H1 (cell line): ENCODE measurements around the gene RAD23B. TPM values are rescaled to one million over a fixed set of nuclear protein-coding genes. Genes with fewer than 3 reads are reported as not detected.

Experiments
- CTCF ChIA-PET: fragments of 300-600 bp; sonication (Branson Sonifier 250); formaldehyde crosslinking; loops from one replicate; lab custom pipeline; 2021; ENCODE audit not compliant: partially characterized antibody; lab: Charles Lee
- POLR2A ChIA-PET: fragments of 300-600 bp; sonication (Branson Sonifier 250); formaldehyde crosslinking; loops from one replicate; lab custom pipeline; 2021; ENCODE audit warnings: inconsistent platforms; ENCODE audit not compliant: partially characterized antibody; lab: Charles Lee
- DNase-seq, 2 experiments: peaks; one replicate each; pipeline versions ENCODE4 v3.0.0 to v3.0.0-alpha.2; 2010 to 2022; ENCODE audit warnings: low spot score in 2 of 2, low read depth in 1 of 2, mixed read lengths in 1 of 2
- FAIRE-seq: peaks from 2 replicates; lab custom pipeline; 2011; peaks lifted over from hg19 to GRCh38; lab: Jason Lieb, UNC
- H2AFZ ChIP-seq: 2 replicates; pipeline ENCODE4 v1.8.1; 2012; ENCODE audit warnings: low read length, inconsistent platforms
- H2AK5ac ChIP-seq: 2 replicates; pipeline ENCODE4 v1.6.1; 2013; ENCODE audit warnings: low read depth, low read length
- H2BK120ac ChIP-seq: replicated peaks from 2 replicates; pipeline ENCODE3; 2013; ENCODE audit warnings: low read depth, low read length, inconsistent platforms
- H2BK12ac ChIP-seq: 2 replicates; pipeline ENCODE4 v1.6.1; 2013; ENCODE audit warnings: low read depth, low read length
- H2BK15ac ChIP-seq: 2 replicates; pipeline ENCODE4 v1.6.1; 2013; ENCODE audit warnings: low read length
- H2BK20ac ChIP-seq: 2 replicates; pipeline ENCODE4 v1.6.1; 2013; ENCODE audit warnings: low read length
- H2BK5ac ChIP-seq: 2 replicates; pipeline ENCODE4 v1.6.1; 2013; ENCODE audit warnings: low read depth, low read length
- H3K14ac ChIP-seq: 2 replicates; pipeline ENCODE4 v1.6.1; 2013; ENCODE audit warnings: inconsistent platforms; ENCODE audit not compliant: insufficient read length
- H3K18ac ChIP-seq: 2 replicates; pipeline ENCODE4 v1.6.1; 2013; ENCODE audit warnings: low read length; ENCODE audit errors: extremely low read depth
- H3K23ac ChIP-seq: 2 replicates; pipeline ENCODE4 v1.6.1; 2013; ENCODE audit warnings: inconsistent platforms; ENCODE audit not compliant: insufficient read length
- H3K23me2 ChIP-seq: 2 replicates; pipeline ENCODE4 v1.6.1; 2013; ENCODE audit warnings: low read depth, low read length
- H3K27ac ChIP-seq: 2 replicates; pipeline ENCODE4 v1.6.1; 2011; ENCODE audit warnings: low read depth, low read length, inconsistent platforms
- H3K27me3 ChIP-seq, 4 experiments: replicated peaks in 1 of 4; 1 replicate in 1 of 4; 2 replicates in 3 of 4; pipeline versions ENCODE4 v1.6.1 to v1.8.1; 2011 to 2013; ENCODE audit warnings: low read length in 3 of 4, mild to moderate bottlenecking in 3 of 4, inconsistent platforms in 2 of 4, mixed read lengths in 2 of 4, moderate library complexity in 1 of 4; ENCODE audit not compliant: control insufficient read depth in 3 of 4, insufficient read depth in 3 of 4; ENCODE audit errors: extremely low read depth in 1 of 4
- H3K36me3 ChIP-seq, 4 experiments: 2 replicates each; pipeline versions ENCODE4 v1.6.1 to v1.8.1; 2011 to 2013; ENCODE audit warnings: mild to moderate bottlenecking in 4 of 4, low read length in 3 of 4, moderate library complexity in 2 of 4, control low read depth in 1 of 4, inconsistent platforms in 1 of 4; ENCODE audit not compliant: insufficient read depth in 4 of 4, control insufficient read depth in 2 of 4
- H3K4ac ChIP-seq: replicated peaks from 2 replicates; pipeline ENCODE3; 2013; ENCODE audit warnings: low read length, low read depth, mixed read lengths, inconsistent platforms; ENCODE audit not compliant: insufficient read length
- H3K4me1 ChIP-seq, 4 experiments: replicated peaks in 1 of 4; 1 replicate in 1 of 4; 2 replicates in 3 of 4; pipeline versions ENCODE4 v1.6.1 to v1.8.1; 2011 to 2013; ENCODE audit warnings: low read length in 3 of 4, inconsistent platforms in 2 of 4, mixed read lengths in 1 of 4; ENCODE audit not compliant: insufficient read depth in 4 of 4, control insufficient read depth in 3 of 4
- H3K4me2 ChIP-seq, 2 experiments: 2 replicates each; pipeline versions ENCODE4 v1.6.1 to v1.8.1; 2011 to 2013; ENCODE audit warnings: low read depth in 2 of 2, low read length in 2 of 2, control low read depth in 1 of 2, inconsistent platforms in 1 of 2, mild to moderate bottlenecking in 1 of 2; ENCODE audit not compliant: insufficient read depth in 1 of 2
- H3K4me3 ChIP-seq, 4 experiments: fragments of 200-600, 300-600 bp in 1 of 4; sonication (generic), shearing (Covaris generic), sonication (Bioruptor Twin) in 1 of 4; 2 replicates each; pipeline versions ENCODE4 v1.5.1 to v1.8.1; 2011 to 2016; ENCODE audit warnings: low read length in 4 of 4, low read depth in 3 of 4, control low read depth in 2 of 4, inconsistent platforms in 2 of 4, mild to moderate bottlenecking in 2 of 4, mixed read lengths in 1 of 4, moderate library complexity in 1 of 4; ENCODE audit not compliant: insufficient read depth in 2 of 4; ENCODE audit errors: extremely low read depth in 1 of 4
- H3K56ac ChIP-seq: replicated peaks from 2 replicates; pipeline ENCODE3; 2013; ENCODE audit warnings: low read depth, mild to moderate bottlenecking, mixed read lengths, low read length, inconsistent platforms; ENCODE audit not compliant: insufficient read length
- H3K79me1 ChIP-seq: 2 replicates; pipeline ENCODE4 v1.6.1; 2013; ENCODE audit warnings: low read depth, low read length, control low read depth
- H3K79me2 ChIP-seq, 2 experiments: 2 replicates each; pipeline versions ENCODE4 v1.6.1 to v1.8.1; 2012 to 2013; ENCODE audit warnings: low read length in 2 of 2, mild to moderate bottlenecking in 2 of 2, inconsistent platforms in 1 of 2; ENCODE audit not compliant: insufficient read depth in 2 of 2, control insufficient read depth in 1 of 2
- H3K9ac ChIP-seq, 4 experiments: replicated peaks in 1 of 4; 1 replicate in 1 of 4; 2 replicates in 3 of 4; pipeline versions ENCODE4 v1.6.1 to v1.8.1; 2011 to 2013; ENCODE audit warnings: low read depth in 3 of 4, low read length in 3 of 4, control low read depth in 2 of 4, mild to moderate bottlenecking in 2 of 4, moderate library complexity in 2 of 4, inconsistent platforms in 1 of 4; ENCODE audit errors: extremely low read depth in 1 of 4
- H3K9me3 ChIP-seq, 2 experiments: 2 replicates each; pipeline versions ENCODE4 v1.6.1 to v1.8.1; 2012 to 2013; ENCODE audit warnings: mild to moderate bottlenecking in 2 of 2, moderate library complexity in 2 of 2, control low read depth in 1 of 2, inconsistent platforms in 1 of 2, low read depth in 1 of 2, low read length in 1 of 2, mixed read lengths in 1 of 2; ENCODE audit not compliant: insufficient read depth in 2 of 2
- H4K20me1 ChIP-seq, 2 experiments: replicated peaks in 1 of 2; 2 replicates each; pipeline versions ENCODE3 to v1.8.1; 2011 to 2013; ENCODE audit warnings: inconsistent platforms in 2 of 2, low read length in 2 of 2, mild to moderate bottlenecking in 1 of 2; ENCODE audit not compliant: insufficient read depth in 2 of 2, control insufficient read depth in 1 of 2
- H4K5ac ChIP-seq: 2 replicates; pipeline ENCODE4 v1.6.1; 2013; ENCODE audit warnings: low read length, low read depth, mixed read lengths, inconsistent platforms; ENCODE audit not compliant: insufficient read length
- H4K8ac ChIP-seq: 2 replicates; pipeline ENCODE4 v1.8.0; 2013; ENCODE audit warnings: mild to moderate bottlenecking, moderate library complexity, low read length, inconsistent platforms; ENCODE audit not compliant: insufficient read depth; ENCODE audit errors: extremely low read depth
- H4K91ac ChIP-seq: replicated peaks from 2 replicates; pipeline ENCODE3; 2013; ENCODE audit warnings: low read length, mixed read lengths, inconsistent platforms; ENCODE audit not compliant: insufficient read length
- ATF3 ChIP-seq: IDR thresholded peaks from 2 replicates; pipeline ENCODE4 v1.6.1; 2011; ENCODE audit warnings: low read depth, mild to moderate bottlenecking, low read length; ENCODE audit not compliant: insufficient read depth
- CEBPB ChIP-seq: IDR thresholded peaks from 2 replicates; pipeline ENCODE4 v1.6.1; 2012; ENCODE audit warnings: low read depth, low read length
- GABPA ChIP-seq: IDR thresholded peaks from 2 replicates; pipeline ENCODE4 v1.6.1; 2011; ENCODE audit warnings: mild to moderate bottlenecking, low read length, moderate library complexity, borderline replicate concordance; ENCODE audit not compliant: insufficient read depth
- HDAC6 ChIP-seq: IDR thresholded peaks from one replicate; pipeline ENCODE4 v1.7.1; 2012; ENCODE audit warnings: low read depth, mild to moderate bottlenecking, inconsistent platforms, low read length, moderate library complexity
- MAFK ChIP-seq: IDR thresholded peaks from 2 replicates; pipeline ENCODE4 v1.6.1; 2012; ENCODE audit warnings: low read depth, mild to moderate bottlenecking, improper control_type of control experiment, low read length
- NANOG ChIP-seq: IDR thresholded peaks from 2 replicates; pipeline ENCODE4 v1.6.1; 2011; ENCODE audit warnings: low read length, low read depth, mild to moderate bottlenecking, inconsistent platforms; ENCODE audit not compliant: insufficient read depth, poor library complexity, severe bottlenecking
- NRF1 ChIP-seq: IDR thresholded peaks from 2 replicates; pipeline ENCODE4 v1.6.1; 2011; ENCODE audit warnings: mild to moderate bottlenecking, low read depth, low read length, improper control_type of control experiment
- RFX5 ChIP-seq: IDR thresholded peaks from 2 replicates; pipeline ENCODE4 v1.6.1; 2011; ENCODE audit warnings: low read depth, low read length, improper control_type of control experiment, borderline replicate concordance
- SIRT6 ChIP-seq: IDR thresholded peaks from one replicate; pipeline ENCODE4 v1.7.1; 2012; ENCODE audit warnings: low read length, inconsistent platforms
- SIX5 ChIP-seq: IDR thresholded peaks from 2 replicates; pipeline ENCODE4 v1.6.1; 2011; ENCODE audit warnings: mild to moderate bottlenecking, low read depth, low read length
- USF2 ChIP-seq: IDR thresholded peaks from 2 replicates; pipeline ENCODE4 v1.6.1; 2011; ENCODE audit warnings: low read length, improper control_type of control experiment
- WGBS, 2 experiments: shearing (Covaris generic) in 1 of 2; methylation state at CpG; one replicate each; pipeline versions ENCODE4 v1.1.6 to v1.1.7; 2013 to 2015; ENCODE audit warnings: low lambda C conversion rate in 2 of 2, mixed read lengths in 2 of 2, inconsistent platforms in 1 of 2, low coverage in 1 of 2, missing lambda C conversion rate in 1 of 2; ENCODE audit not compliant: insufficient replicate concordance in 2 of 2, insufficient coverage in 1 of 2, insufficient read length in 1 of 2; ENCODE audit errors: extremely low coverage in 1 of 2, missing lambda C conversion rate in 1 of 2; 5-methylcytosine and 5-hydroxymethylcytosine counted together
- polyA plus RNA-seq, 7 experiments: library from polyadenylated mRNA; depleted of rRNA in 3 of 7; stranded (reverse) in 5 of 7; unstranded in 2 of 7; fragments of >200 nt in 5 of 7; fragments of 200-250 nt in 2 of 7; gene quantifications; 1 replicate in 5 of 7; 2 replicates in 1 of 7; 4 replicates in 1 of 7; pipeline versions ENCODE4 v1.2.1 to v1.2.3, GENCODE V29; 2011 to 2013; ENCODE audit warnings: missing spikeins in 2 of 7, mixed read lengths in 2 of 7
- total RNA-seq: library from RNA; stranded (reverse); fragmentation: NEBNext Ultra II Directional; extraction: Animal tissue kit (Norgen Biotek cat#: 25700); gene quantifications from 2 replicates; pipeline ENCODE4 v1.2.1, GENCODE V29; 2021

The RAD23B gene
- total and polyA plus RNA-seq, 2 of the 8 experiments (the other 6 are each of a cell fraction or from before 2014, with no cell fraction given), result 97.1 to 165 TPM

GRCh38 chr9:107290619-107291018 is 7.5 kb downstream of the RAD23B start:
- no peak overlapping the region for H2AFZ ChIP-seq
- H3K79me2 ChIP-seq, result peaks cover 77 to 100% of the 10 kb centered on the region in 2 experiments
- no peaks in the 10 kb centered on the region for H3K9me3 ChIP-seq
- H3K4ac ChIP-seq, result no peak overlapping the region
- no peak overlapping the region for H2BK120ac ChIP-seq
- POLR2A ChIA-PET, result interaction anchor here (1.2 kb wide), 1 partner anchor 9 kb away, joined by 3 read pairs; no protein-coding TSS in a partner anchor
- 95% methylated on average over 7 of the region's 7 CpGs; no CpG with 5 or more reads in 1 of the 2 experiments for WGBS, 2 experiments
- no peaks in the 10 kb centered on the region; the same call in 1 of the 2 replicates for H3K79me1 ChIP-seq
- H3K14ac ChIP-seq, result no peak overlapping the region
- H3K23me2 ChIP-seq, result no peaks in the 10 kb centered on the region
- H3K27ac ChIP-seq, result no peak overlapping the region
- no peak overlapping the region for H2BK20ac ChIP-seq
- H3K18ac ChIP-seq, result no peak overlapping the region
- no peaks in the 10 kb centered on the region for H3K36me3 ChIP-seq
- H4K91ac ChIP-seq, result no peak overlapping the region
- DNase-seq (no peak), FAIRE-seq (no peak)
- H3K56ac ChIP-seq, result no peak overlapping the region
- H3K23ac ChIP-seq, result no peak overlapping the region
- no peak overlapping the region for H4K8ac ChIP-seq
- peak overlapping the region in 1 of 4 experiments; percentile 22; a peak in 1 of 8 replicates for H3K4me3 ChIP-seq
- no peak overlapping the region for H4K5ac ChIP-seq
- peaks cover 0 to 21% (median 6%) of the 10 kb centered on the region in 4 experiments; a peak in 4 of 7 replicates for H3K4me1 ChIP-seq
- no peaks in the 10 kb centered on the region for H3K27me3 ChIP-seq
- CTCF ChIA-PET, result no interaction called here
- H2AK5ac ChIP-seq, result no peak overlapping the region
- H3K4me2 ChIP-seq, result peak overlapping the region in 1 of 2 experiments; percentile 41; a peak in 1 of 4 replicates
- H4K20me1 ChIP-seq, result peaks cover 40 to 47% of the 10 kb centered on the region in 2 experiments
- no peak overlapping the region for H2BK5ac ChIP-seq
- no peak overlapping the region for H3K9ac ChIP-seq
- no peak overlapping the region for H2BK15ac ChIP-seq
- no peak for TF ChIP-seq RFX5
- TF ChIP-seq NANOG, result no peak
- TF ChIP-seq CEBPB, result no peak
- TF ChIP-seq GABPA, result no peak
- TF ChIP-seq NRF1, result no peak
- TF ChIP-seq USF2, result no peak
- no peak for TF ChIP-seq HDAC6
- no peak for TF ChIP-seq ATF3
- no peak for TF ChIP-seq SIX5
- no peak for TF ChIP-seq SIRT6
- no peak for TF ChIP-seq MAFK
- H2BK12ac ChIP-seq, result no peak overlapping the region
